ENCODE results near the gene HNRNPAB.
A peak's percentile ranks its signal among the peaks of the same experiment; 100 is the strongest.

DNA sequence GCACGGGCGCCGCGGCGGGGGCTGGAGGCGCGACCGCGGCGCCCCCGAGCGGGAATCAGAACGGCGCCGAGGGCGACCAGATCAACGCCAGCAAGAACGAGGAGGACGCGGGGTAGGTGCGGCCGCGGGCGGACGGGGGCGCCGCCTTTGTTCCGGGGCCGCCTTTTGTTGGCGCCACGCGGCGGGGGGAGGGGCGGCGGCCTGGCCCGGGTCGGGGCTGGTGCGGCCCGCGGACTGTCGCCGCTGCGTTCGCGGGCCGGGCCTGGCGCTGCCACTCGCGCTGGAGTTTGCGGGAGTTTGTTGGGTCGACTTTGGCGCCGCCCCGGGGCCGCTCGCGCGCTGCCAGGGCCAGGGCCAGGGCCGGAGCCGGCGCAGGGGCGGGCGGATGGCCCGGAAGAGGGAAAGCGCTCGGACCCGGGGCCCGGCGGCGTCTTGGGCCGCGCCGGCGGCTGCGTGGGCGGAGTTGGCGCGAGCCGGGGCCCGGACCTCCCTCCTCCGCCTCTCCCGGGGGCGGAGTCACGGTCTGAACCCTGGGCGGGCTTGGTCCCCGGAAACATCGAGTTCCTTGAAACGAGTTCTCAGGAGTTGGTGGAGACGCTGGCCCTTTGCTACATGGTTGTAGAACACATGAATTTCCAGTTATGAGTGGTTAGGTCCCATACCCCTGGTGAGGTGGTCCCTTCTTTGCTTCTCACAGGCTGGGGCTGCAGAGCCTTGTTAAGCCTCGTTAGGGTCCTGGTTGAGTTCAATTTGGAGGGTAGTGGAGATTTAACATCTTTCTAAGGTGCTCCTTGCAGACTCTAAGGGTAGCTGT lies 809 bp downstream of the HNRNPAB start:
- peak in 1 of 2 donors; percentile 28 for TF ChIP-seq POLR2A (IDR thresholded peaks at IDR 0.05)
- peak in 1 of 3 donors; percentile 12 for TF ChIP-seq POLR2AphosphoS5 (IDR thresholded peaks at IDR 0.05)
- TF ChIP-seq, protein P1, sequence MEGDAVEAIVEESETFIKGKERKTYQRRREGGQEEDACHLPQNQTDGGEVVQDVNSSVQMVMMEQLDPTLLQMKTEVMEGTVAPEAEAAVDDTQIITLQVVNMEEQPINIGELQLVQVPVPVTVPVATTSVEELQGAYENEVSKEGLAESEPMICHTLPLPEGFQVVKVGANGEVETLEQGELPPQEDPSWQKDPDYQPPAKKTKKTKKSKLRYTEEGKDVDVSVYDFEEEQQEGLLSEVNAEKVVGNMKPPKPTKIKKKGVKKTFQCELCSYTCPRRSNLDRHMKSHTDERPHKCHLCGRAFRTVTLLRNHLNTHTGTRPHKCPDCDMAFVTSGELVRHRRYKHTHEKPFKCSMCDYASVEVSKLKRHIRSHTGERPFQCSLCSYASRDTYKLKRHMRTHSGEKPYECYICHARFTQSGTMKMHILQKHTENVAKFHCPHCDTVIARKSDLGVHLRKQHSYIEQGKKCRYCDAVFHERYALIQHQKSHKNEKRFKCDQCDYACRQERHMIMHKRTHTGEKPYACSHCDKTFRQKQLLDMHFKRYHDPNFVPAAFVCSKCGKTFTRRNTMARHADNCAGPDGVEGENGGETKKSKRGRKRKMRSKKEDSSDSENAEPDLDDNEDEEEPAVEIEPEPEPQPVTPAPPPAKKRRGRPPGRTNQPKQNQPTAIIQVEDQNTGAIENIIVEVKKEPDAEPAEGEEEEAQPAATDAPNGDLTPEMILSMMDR (IDR thresholded peaks at IDR 0.05), result no peak
